AG04449 (cell line): Measurements from ENCODE around the gene RPS16.

ENCODE experiments used
- CTCF ChIA-PET: fragments of 350-600 bp; formaldehyde crosslinking; extraction: SDS; loops from one replicate; lab custom pipeline; 2021; ENCODE audit warnings: antibody characterized with exemption; lab: Yijun Ruan, JAX
- POLR2A ChIA-PET: fragments of 400-600, 350-600 bp; formaldehyde crosslinking; extraction: SDS; loops from one replicate; lab custom pipeline; 2020; ENCODE audit warnings: antibody characterized with exemption, inconsistent platforms; lab: Yijun Ruan, JAX
- DNase-seq: peaks from one replicate; pipeline ENCODE4 v3.0.0-alpha.2; 2010; ENCODE audit warnings: low read depth, low spot score
- H3K4me3 ChIP-seq: 2 replicates; pipeline ENCODE4 v1.5.1; 2011; ENCODE audit warnings: low read depth, mild to moderate bottlenecking, control low read depth, low read length
- CTCF ChIP-seq: IDR thresholded peaks from one replicate; pipeline ENCODE4 v1.5.1; 2011; ENCODE audit warnings: mild to moderate bottlenecking, moderate library complexity, low read length, control low read depth, inconsistent platforms; ENCODE audit not compliant: insufficient read depth; ENCODE audit errors: missing control alignments

RPS16 gene

GRCh38 chr19:39411081-39411831 lies 24.5 kb downstream of the RPS16 start:
- ChIA-PET POLR2A (interaction anchor here (1.2 to 2.3 kb wide), 10 partner anchors 7 to 69 kb away, joined by 4 to 49 read pairs (median 6); partner anchors contain the start of genes MED29, PAF1, RPS16 and SAMD4B), CTCF (interaction anchor here (0.6 to 2.2 kb wide), 16 partner anchors 8 to 289 kb away, joined by 3 to 102 read pairs (median 7); partner anchors contain the start of genes MED29, PAF1 and RPS16)
- peak overlapping the region; percentile 23 for H3K4me3 ChIP-seq
- TF ChIP-seq CTCF, result no peak
- DNase-seq, result no peak

GRCh38 chr19:39410831-39411080 lies 25.0 kb downstream of the RPS16 start:
- DNase-seq, result no peak
- H3K4me3 ChIP-seq, result no peak overlapping the region
- CTCF ChIA-PET, result interaction anchor here (1.4 to 2.2 kb wide), 5 partner anchors 10 to 48 kb away, joined by 5 to 102 read pairs (median 16); partner anchors contain the start of genes MED29, PAF1 and RPS16

GRCh38 chr19:39410017-39410830 lies 25.5 kb downstream of the RPS16 start:
- H3K4me3 ChIP-seq, result peak overlapping the region; percentile 83
- DNase-seq, result no peak
- ChIA-PET CTCF (no interaction called here), POLR2A (no interaction called here)
- no peak for TF ChIP-seq CTCF

More at GRCh38 chr19:39410831-39411080, 25.0 kb downstream of the RPS16 start:
- TF ChIP-seq CTCF, result no peak
- POLR2A ChIA-PET, result interaction anchor here (1.2 to 2.3 kb wide), 6 partner anchors 8 to 35 kb away, joined by 4 to 49 read pairs (median 6); partner anchors contain the start of gene RPS16

- CTCF ChIA-PET, result interaction anchor here (0.7 to 4.3 kb wide), 2 partner anchors 12 to 385 kb away, joined by 3 to 49 read pairs; no protein-coding TSS in a partner anchor
- peak overlapping the region; percentile 83 for H3K4me3 ChIP-seq
- no peak for DNase-seq
- POLR2A ChIA-PET, result interaction anchor here (0.7 to 3.1 kb wide), 3 partner anchors 11 to 26 kb away, joined by 3 to 24 read pairs (median 5); partner anchors contain the start of gene RPS16
- TF ChIP-seq CTCF, result no peak
Measured at GRCh38 chr19:39409208-39410016, 26.3 kb downstream of the RPS16 start.

- ChIA-PET POLR2A (interaction anchor here (0.6 to 3.1 kb wide), 6 partner anchors 10 to 112 kb away, joined by 3 to 24 read pairs (median 4); partner anchors contain the start of gene RPS16), CTCF (interaction anchor here (0.8 to 4.3 kb wide), 3 partner anchors 11 to 32 kb away, joined by 3 to 49 read pairs (median 4); no protein-coding TSS in a partner anchor)
- peak overlapping the region; percentile 83 for H3K4me3 ChIP-seq
- DNase-seq, result no peak
- no peak for TF ChIP-seq CTCF
Measured at GRCh38 chr19:39408392-39409207, 27.1 kb downstream of the RPS16 start.
